Measurements from ENCODE around the gene RCSD1.
"Not testable (repeated sequence)": the region's sequence is repeated elsewhere in the genome, so short reads cannot be mapped to it uniquely, and the experiment has no call there.

The RCSD1 gene

DNA sequence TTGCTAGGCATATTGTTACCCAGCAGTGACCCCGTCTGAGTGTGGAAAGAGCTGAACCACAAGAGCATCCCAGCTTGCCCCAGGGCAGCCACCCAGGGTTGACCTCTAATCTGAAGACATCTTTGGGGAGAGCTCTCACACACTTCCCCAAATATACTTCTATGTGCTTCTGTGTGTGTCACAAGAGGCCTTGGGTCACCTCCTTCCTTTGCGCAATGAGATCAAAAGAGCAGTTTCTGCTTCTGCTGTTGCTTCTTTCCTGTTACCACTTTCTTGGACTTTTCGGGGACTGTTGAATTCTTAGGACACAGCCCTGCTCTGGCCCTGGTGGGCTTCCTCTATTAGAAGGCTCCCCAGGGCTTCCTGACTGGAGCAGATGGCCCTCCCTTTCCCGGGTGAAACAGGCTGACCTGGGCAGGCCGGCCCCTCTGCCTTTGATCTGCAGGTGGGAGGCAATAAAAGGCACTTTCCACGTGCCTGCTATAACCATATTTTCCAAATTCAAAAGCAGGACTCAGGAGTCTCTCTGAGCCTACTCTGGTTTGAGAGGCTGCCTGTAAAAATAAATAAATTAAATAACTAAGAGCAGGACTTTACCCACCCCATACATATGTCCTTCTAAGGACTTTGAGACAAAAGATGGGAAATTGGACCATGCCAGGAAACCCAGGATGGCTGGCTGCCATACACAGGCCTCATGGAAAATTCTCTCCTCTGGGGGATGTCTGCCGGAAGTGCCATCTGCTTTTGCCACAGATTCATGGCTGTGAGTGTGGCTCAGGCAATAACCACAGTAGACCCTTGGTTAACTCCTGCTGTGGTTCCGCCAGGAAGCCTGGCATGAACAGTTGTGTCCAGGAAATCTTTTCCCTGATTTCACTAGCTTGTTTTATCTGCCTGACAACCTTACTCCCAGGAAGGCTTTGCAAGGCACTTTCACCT, 28.3 kb upstream of the RCSD1 start:
- no peaks in the 10 kb centered on the region for H3K36me3 ChIP-seq (ENCODE audit: control insufficient read depth, insufficient read depth, low read length)
- no peaks in the 10 kb centered on the region for H3K27me3 ChIP-seq (ENCODE audit: control insufficient read depth, insufficient read depth, low read length)
- H3K9ac ChIP-seq (ENCODE audit: low read length): no peak overlapping the region
- no peak overlapping the region for H3K4me3 ChIP-seq (ENCODE audit: low read length)
- no peak overlapping the region for H3K27ac ChIP-seq (ENCODE audit: low read depth, low read length)
- no peaks in the 10 kb centered on the region for H3K4me1 ChIP-seq (ENCODE audit: control insufficient read depth, insufficient read depth, low read length)

DNA sequence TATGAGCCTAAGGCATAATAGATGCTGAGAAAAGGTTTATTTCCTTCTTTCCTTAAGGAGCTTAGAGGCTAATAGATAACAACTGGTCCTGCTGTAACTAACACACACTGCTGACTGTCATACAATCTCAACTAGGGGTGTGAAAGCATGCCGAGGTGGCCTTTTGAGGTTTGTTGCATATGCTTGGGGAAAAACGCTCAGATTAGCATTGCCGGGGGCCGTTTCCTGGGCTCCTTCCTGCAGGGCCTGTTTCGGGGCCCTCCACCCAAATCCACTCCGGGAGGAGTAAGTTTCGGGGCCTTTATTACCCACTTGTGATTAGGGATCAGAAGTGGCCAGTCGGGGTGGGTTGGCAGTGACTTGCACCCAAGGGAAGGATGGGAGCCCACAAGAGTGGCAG, 27.2 kb upstream of the RCSD1 start:
- no peaks in the 10 kb centered on the region for H3K4me1 ChIP-seq (ENCODE audit: control insufficient read depth, insufficient read depth, low read length)
- no peaks in the 10 kb centered on the region for H3K36me3 ChIP-seq (ENCODE audit: control insufficient read depth, insufficient read depth, low read length)
- H3K27me3 ChIP-seq (ENCODE audit: control insufficient read depth, insufficient read depth, low read length): no peaks in the 10 kb centered on the region
- no peak overlapping the region for H3K4me3 ChIP-seq (ENCODE audit: low read length)
- no peak overlapping the region for H3K9ac ChIP-seq (ENCODE audit: low read length)
- no peak overlapping the region for H3K27ac ChIP-seq (ENCODE audit: low read depth, low read length)

DNA sequence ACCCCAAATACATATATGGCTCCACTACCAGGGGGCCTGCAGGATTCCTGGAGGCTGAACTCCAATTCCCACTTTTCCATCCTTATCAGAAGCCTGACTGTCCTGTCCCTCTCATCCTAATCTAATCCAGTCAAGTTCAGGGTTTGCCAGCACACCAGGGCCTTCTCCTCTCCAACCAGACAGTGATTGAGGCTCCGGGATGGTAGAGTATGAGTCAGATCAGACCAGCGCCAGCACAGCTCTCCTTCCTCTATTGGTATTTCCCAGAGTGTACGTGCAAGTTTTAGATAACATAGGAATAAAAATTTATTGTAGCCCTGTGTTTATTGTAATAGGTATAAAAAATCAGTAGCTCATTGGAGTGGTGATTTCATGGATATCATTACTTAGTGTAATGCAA, 24.5 kb upstream of the RCSD1 start:
- no peak overlapping the region for H3K9ac ChIP-seq (ENCODE audit: low read length)
- H3K27me3 ChIP-seq (ENCODE audit: control insufficient read depth, insufficient read depth, low read length): no peaks in the 10 kb centered on the region
- H3K27ac ChIP-seq (ENCODE audit: low read depth, low read length): no peak overlapping the region
- H3K4me1 ChIP-seq (ENCODE audit: control insufficient read depth, insufficient read depth, low read length): no peaks in the 10 kb centered on the region
- no peaks in the 10 kb centered on the region for H3K36me3 ChIP-seq (ENCODE audit: control insufficient read depth, insufficient read depth, low read length)
- no peak overlapping the region for H3K4me3 ChIP-seq (ENCODE audit: low read length)

DNA sequence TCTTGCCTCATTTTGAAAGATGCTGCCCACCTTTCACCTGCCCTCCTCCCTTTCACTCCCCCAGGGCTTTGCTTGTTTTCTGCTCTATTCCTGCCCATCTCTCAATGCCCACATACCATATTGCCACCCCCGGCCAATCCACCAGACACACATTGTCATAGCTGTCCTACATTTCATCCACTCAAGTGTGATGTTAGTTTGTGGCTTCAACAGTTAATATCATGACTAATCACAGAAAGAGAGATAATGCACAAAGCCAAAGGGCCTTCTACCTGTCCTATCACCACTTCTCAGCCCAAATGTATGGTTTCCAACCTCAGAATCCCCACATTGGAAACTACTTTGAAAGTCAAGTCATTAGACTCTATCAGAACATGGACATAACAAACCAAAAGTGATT, 18.0 kb upstream of the RCSD1 start:
- H3K36me3 ChIP-seq (ENCODE audit: control insufficient read depth, insufficient read depth, low read length): no peaks in the 10 kb centered on the region
- no peak overlapping the region for H3K9ac ChIP-seq (ENCODE audit: low read length)
- no peak overlapping the region for H3K4me3 ChIP-seq (ENCODE audit: low read length)
- no peak overlapping the region for H3K27ac ChIP-seq (ENCODE audit: low read depth, low read length)
- H3K4me1 ChIP-seq (ENCODE audit: control insufficient read depth, insufficient read depth, low read length): no peaks in the 10 kb centered on the region
- H3K27me3 ChIP-seq (ENCODE audit: control insufficient read depth, insufficient read depth, low read length): no peaks in the 10 kb centered on the region

DNA sequence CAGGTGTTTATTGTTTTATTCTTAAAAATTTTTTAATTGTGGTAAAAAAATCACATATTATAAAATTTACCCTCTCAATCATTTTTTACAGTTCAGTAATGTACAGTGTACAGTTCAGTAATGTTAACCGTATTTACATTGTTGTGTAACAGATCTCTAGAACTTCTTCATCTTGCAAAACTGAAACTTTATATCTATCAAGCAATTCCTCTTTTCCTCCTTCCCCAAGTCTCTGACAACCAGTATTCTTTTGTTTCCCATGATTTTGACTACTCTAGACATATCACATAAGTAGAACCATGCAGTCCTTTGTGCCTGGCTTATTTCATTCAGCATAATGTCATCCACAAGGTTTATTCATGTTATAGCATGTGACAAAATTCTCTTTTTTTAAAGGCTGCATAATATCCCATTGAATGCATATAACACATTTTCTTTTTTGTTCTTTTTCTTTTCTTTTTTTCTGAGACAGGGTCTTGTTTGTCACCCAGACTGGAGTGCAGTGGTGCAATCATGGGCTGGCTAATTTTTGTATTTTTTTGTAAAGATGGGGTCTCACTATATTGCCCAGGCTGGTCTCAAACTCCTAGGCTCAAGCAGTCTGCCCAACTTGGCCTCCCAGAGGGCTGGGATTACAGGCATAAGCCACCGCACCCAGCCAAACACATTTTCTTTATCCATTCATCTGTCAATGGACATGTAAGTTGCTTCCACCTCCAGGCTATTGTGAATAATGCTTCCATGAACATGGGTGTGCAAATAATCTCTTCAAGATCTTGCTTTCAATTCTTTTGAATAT, 17.2 kb upstream of the RCSD1 start:
- H3K9ac ChIP-seq (ENCODE audit: low read length): no peak overlapping the region
- H3K27ac ChIP-seq (ENCODE audit: low read depth, low read length): no peak overlapping the region
- H3K4me1 ChIP-seq (ENCODE audit: control insufficient read depth, insufficient read depth, low read length): no peaks in the 10 kb centered on the region
- H3K27me3 ChIP-seq (ENCODE audit: control insufficient read depth, insufficient read depth, low read length): no peaks in the 10 kb centered on the region
- H3K36me3 ChIP-seq (ENCODE audit: control insufficient read depth, insufficient read depth, low read length): no peaks in the 10 kb centered on the region
- no peak overlapping the region for H3K4me3 ChIP-seq (ENCODE audit: low read length)

DNA sequence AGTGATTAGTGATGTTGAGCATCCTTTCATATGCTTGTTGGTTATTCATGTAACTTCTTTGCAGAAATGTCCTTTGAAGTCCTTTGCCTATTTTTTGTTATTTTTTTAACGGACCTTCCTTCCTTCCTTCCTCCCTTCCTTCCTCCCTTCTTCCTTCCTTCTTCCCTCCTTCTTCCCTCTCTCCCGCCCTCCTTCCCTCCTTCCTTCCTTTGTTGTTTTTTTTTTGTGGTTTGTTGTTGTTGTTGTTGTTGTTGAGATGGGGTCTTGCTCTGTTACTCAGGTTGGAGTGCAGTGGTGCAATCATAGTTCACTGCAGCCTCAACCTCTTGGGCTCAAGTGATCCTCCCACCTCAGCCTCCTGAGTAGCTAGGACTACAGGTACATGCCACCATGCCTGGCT, 16.0 kb upstream of the RCSD1 start:
- H3K27me3 ChIP-seq (ENCODE audit: control insufficient read depth, insufficient read depth, low read length); H3K4me1 ChIP-seq (ENCODE audit: control insufficient read depth, insufficient read depth, low read length); H3K9ac ChIP-seq (ENCODE audit: low read length); H3K36me3 ChIP-seq (ENCODE audit: control insufficient read depth, insufficient read depth, low read length); H3K4me3 ChIP-seq (ENCODE audit: low read length); H3K27ac ChIP-seq (ENCODE audit: low read depth, low read length): not testable (repeated sequence)

DNA sequence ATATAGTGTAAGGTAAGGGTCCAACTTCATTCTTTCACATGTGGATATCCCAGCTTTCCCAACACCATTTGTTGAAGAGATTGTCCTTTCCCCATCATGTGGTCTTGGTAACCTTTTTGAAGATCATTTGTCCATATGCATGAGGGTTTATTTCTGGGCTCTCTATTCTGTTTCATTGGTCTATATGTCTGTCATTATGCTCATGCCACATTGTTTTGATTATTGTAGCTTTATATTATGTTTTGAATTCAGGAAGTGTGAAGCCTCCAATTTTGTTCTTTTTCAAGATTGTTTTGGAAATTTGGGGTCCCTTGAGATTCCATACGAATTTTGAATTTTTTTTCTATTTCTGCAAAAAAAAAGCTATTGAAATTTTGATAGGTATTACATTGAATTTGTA, 15.2 kb upstream of the RCSD1 start:
- no peak overlapping the region for H3K4me3 ChIP-seq (ENCODE audit: low read length)
- no peak overlapping the region for H3K27ac ChIP-seq (ENCODE audit: low read depth, low read length)
- no peaks in the 10 kb centered on the region for H3K27me3 ChIP-seq (ENCODE audit: control insufficient read depth, insufficient read depth, low read length)
- H3K36me3 ChIP-seq (ENCODE audit: control insufficient read depth, insufficient read depth, low read length): no peaks in the 10 kb centered on the region
- H3K4me1 ChIP-seq (ENCODE audit: control insufficient read depth, insufficient read depth, low read length): no peaks in the 10 kb centered on the region
- H3K9ac ChIP-seq (ENCODE audit: low read length): no peak overlapping the region

DNA sequence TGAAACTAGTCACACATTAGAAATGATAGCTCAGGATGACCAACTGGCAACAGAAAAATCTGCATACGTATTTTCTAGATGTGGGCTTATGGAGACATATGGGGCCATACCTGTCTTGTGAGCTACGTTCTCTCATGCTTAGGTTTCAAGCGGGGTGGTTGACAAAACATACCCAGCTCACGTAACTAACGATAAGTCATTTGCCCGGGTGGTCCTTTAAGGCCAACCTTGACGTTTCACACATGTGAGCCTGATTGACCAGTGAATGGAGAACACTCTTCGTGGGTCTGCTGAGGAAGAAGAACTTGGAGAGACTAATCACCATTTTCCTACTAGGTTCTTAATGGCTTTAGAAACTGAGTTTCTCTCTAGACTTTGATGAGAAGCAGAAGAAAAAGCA, 13.5 kb upstream of the RCSD1 start:
- Histone ChIP-seq H3K4me3 (ENCODE audit: low read length) (no peak overlapping the region), H3K27me3 (ENCODE audit: control insufficient read depth, insufficient read depth, low read length) (no peaks in the 10 kb centered on the region), H3K36me3 (ENCODE audit: control insufficient read depth, insufficient read depth, low read length) (no peaks in the 10 kb centered on the region), H3K27ac (ENCODE audit: low read depth, low read length) (no peak overlapping the region), H3K4me1 (ENCODE audit: control insufficient read depth, insufficient read depth, low read length) (no peaks in the 10 kb centered on the region), H3K9ac (ENCODE audit: low read length) (no peak overlapping the region)

DNA sequence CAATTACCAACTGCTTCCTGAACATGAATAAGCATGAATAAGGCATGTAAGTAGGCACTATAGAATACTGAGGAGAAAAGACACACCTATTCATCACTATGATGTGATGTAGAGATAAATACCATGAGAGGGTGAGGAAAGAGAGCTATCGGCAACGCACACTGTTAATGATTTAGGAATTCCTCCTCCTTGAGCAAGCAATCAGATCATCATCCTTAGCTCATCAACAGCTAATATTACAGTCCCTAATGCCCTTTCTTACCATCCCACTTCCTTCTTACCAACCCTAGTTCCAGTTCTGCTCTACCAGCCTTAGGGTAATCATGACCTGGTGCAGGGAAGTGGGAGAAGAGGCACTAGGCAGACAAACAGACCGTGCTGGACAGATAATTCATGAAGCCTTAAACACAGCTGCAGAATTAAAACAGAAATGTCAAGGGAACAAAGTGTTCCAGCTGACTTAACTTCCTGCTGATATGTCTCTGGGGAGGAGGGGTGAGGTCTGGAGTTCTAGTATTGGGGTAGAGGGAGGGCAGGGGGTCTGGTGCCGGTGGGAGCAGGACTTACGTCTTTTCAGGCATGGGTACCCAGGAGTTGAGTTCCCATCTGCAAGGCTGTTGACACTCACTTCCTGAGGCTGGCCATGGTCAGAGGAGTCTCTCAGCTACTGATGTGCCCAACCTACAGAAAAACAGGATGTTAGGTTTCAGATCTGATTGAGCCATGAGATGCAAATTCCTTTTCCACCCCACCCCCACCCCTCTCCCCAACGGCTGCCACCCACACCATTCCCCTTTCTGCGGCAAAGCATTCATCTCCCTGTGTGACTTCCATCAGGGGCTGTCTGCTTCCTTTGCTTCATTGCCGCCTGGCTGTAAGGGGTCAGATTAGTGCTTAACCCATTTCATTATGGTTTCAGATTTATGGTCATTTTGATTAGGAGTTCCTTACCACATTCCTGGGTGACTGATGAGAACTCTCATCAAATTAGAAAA, 12.6 kb upstream of the RCSD1 start:
- H3K27ac ChIP-seq (ENCODE audit: low read depth, low read length): no peak overlapping the region
- H3K9ac ChIP-seq (ENCODE audit: low read length): no peak overlapping the region
- H3K4me3 ChIP-seq (ENCODE audit: low read length): peak overlapping the region; percentile 18
- no peaks in the 10 kb centered on the region for H3K27me3 ChIP-seq (ENCODE audit: control insufficient read depth, insufficient read depth, low read length)
- no peaks in the 10 kb centered on the region for H3K36me3 ChIP-seq (ENCODE audit: control insufficient read depth, insufficient read depth, low read length)
- no peaks in the 10 kb centered on the region for H3K4me1 ChIP-seq (ENCODE audit: control insufficient read depth, insufficient read depth, low read length)

DNA sequence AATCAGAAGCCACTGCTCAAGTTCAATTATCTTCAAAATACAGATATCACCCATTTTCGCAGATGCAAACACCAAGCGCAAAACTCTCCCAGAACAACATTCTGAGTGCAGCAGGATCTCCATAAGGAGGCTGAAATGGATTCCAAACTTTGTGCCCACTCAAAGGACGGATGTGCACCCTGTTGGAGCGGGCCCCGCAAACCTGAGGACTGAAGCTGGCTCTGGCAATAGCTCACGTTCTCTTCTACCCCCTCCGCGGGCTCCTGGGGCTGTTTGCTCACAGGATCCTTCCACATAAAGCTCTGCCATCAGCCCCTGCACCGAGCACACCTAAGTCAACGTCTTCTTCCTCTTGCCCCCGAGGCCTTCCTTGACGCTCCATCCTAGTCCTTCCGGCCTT, 11.7 kb upstream of the RCSD1 start:
- H3K27ac ChIP-seq (ENCODE audit: low read depth, low read length): no peak overlapping the region
- no peak overlapping the region for H3K9ac ChIP-seq (ENCODE audit: low read length)
- H3K4me1 ChIP-seq (ENCODE audit: control insufficient read depth, insufficient read depth, low read length): no peaks in the 10 kb centered on the region
- no peak overlapping the region for H3K4me3 ChIP-seq (ENCODE audit: low read length)
- H3K36me3 ChIP-seq (ENCODE audit: control insufficient read depth, insufficient read depth, low read length): no peaks in the 10 kb centered on the region
- H3K27me3 ChIP-seq (ENCODE audit: control insufficient read depth, insufficient read depth, low read length): no peaks in the 10 kb centered on the region

DNA sequence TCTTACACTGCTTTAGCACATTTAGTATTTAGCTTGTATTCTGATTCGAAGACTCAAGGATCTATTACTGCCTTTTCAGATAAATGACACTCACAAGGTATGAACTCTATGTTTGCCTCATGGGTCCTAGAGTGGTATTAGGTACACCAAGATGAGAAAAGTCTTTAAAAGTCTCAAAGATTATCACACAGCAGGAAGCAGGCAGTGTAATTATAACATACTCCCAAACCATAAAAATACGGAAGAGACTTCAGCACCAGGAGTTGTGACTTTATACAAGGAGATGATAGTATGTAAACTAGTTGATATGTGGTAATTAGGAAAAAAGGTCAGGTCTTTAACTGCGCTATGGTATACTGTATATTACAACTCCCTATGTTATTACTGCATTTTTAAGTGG, 11.2 kb upstream of the RCSD1 start:
- Histone ChIP-seq H3K36me3 (ENCODE audit: control insufficient read depth, insufficient read depth, low read length) (no peaks in the 10 kb centered on the region), H3K4me3 (ENCODE audit: low read length) (no peak overlapping the region), H3K27me3 (ENCODE audit: control insufficient read depth, insufficient read depth, low read length) (no peaks in the 10 kb centered on the region), H3K4me1 (ENCODE audit: control insufficient read depth, insufficient read depth, low read length) (no peaks in the 10 kb centered on the region), H3K27ac (ENCODE audit: low read depth, low read length) (no peak overlapping the region), H3K9ac (ENCODE audit: low read length) (no peak overlapping the region)

DNA sequence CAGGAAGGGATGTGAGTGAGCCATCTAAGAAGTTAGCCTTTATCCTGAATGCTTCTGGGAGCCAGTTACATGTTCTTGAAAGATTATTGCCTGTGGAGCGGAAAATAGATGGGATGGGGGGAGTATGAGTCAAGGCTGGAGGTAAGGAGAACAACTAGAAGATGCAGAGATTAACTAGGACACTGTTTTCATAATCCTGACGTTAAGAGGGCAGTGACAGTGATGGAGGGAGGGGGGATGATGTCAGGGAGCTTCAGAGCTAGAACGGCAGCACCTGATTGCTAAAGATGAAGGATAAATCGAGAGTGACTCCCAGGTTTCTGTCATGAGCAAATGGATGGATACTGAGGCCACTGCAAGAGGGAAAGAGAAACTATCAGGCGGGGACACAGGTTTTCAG, 10.0 kb upstream of the RCSD1 start:
- Histone ChIP-seq H3K36me3 (ENCODE audit: control insufficient read depth, insufficient read depth, low read length) (no peaks in the 10 kb centered on the region), H3K4me3 (ENCODE audit: low read length) (no peak overlapping the region), H3K27me3 (ENCODE audit: control insufficient read depth, insufficient read depth, low read length) (no peaks in the 10 kb centered on the region), H3K4me1 (ENCODE audit: control insufficient read depth, insufficient read depth, low read length) (no peaks in the 10 kb centered on the region), H3K27ac (ENCODE audit: low read depth, low read length) (no peak overlapping the region), H3K9ac (ENCODE audit: low read length) (no peak overlapping the region)
